Right lung (tissue), 5 donors: Measurements from ENCODE around the gene PNPLA1. TPM values are rescaled to one million over a fixed set of nuclear protein-coding genes. Genes with fewer than 3 reads are reported as not detected.

Source experiments
- DNase-seq, 2 donors: peaks; one replicate each; pipeline ENCODE4 v3.0.0-alpha.2; 2013
- polyA plus RNA-seq, 5 donors: library from polyadenylated mRNA; unstranded; fragments of 120-200 nt; gene quantifications; one replicate each; pipeline versions ENCODE4 v1.2.1 to v1.2.3, GENCODE V29; 2013; ENCODE audit warnings: inconsistent platforms in 1 of 5, low replicate concordance in 1 of 5; ENCODE audit not compliant: insufficient read length in 5 of 5, insufficient read depth in 1 of 5

PNPLA1 gene
- polyA plus RNA-seq, 5 donors = 0.13 to 0.21 (median 0.18) TPM; not detected in 1

GRCh38 chr6:36355819-36356218 lies 86.0 kb downstream of the PNPLA1 start:
- DNase-seq = no peak

GRCh38 chr6:36357872-36358225 lies 88.0 kb downstream of the PNPLA1 start:
- no peak for DNase-seq

Other genes starting within 250 kb of the PNPLA1 start
- under 1 TPM; 0.26 to 0.60 (median 0.48) TPM for gene SLC26A8, start 245.4 kb upstream of the PNPLA1 start, polyA plus RNA-seq
- 10 to 100 TPM; 52.1 to 74.7 (median 70.9) TPM for gene MAPK14, start 242.3 kb upstream of the PNPLA1 start, polyA plus RNA-seq
- 10 to 100 TPM; 14.1 to 20.5 (median 15.1) TPM for gene MAPK13, start 139.5 kb upstream of the PNPLA1 start, polyA plus RNA-seq
- gene BRPF3, start 73.3 kb upstream of the PNPLA1 start, polyA plus RNA-seq = 10 to 100 TPM; 38.8 to 47.9 (median 43.3) TPM
- not detected for gene BNIP5, start 66.8 kb downstream of the PNPLA1 start, polyA plus RNA-seq
- gene ETV7, start 117.6 kb downstream of the PNPLA1 start, polyA plus RNA-seq = under 1 TPM in 3 of 5 donors, not detected in 2; 0.14 to 0.30 (median 0.14) TPM
- under 1 TPM in 1 of 5 donors, not detected in 4; 0.12 TPM for gene PXT1, start 172.8 kb downstream of the PNPLA1 start, polyA plus RNA-seq
- gene KCTD20, start 172.9 kb downstream of the PNPLA1 start, polyA plus RNA-seq = 10 to 100 TPM; 42.5 to 57.1 (median 49.8) TPM